Esophagus squamous epithelium (tissue), 5 donors: ENCODE measurements around the gene GPHA2. TPM values are rescaled to one million over a fixed set of nuclear protein-coding genes. Genes with fewer than 3 reads are reported as not detected.
A peak's percentile ranks its signal among the peaks of the same experiment; 100 is the strongest.

Source experiments
- DNase-seq: peaks from one replicate; lab custom pipeline; 2025; lab: John Stamatoyannopoulos, UW
- H3K27ac ChIP-seq, 4 donors: fragments of 200-600 bp; sonication (generic); one replicate each; pipeline ENCODE4 v1.5.1; 2016 to 2019; ENCODE audit warnings: mild to moderate bottlenecking in 1 of 4
- H3K27me3 ChIP-seq, 4 donors: fragments of 200-600 bp; sonication (generic); 1 replicate in 3 of 4; 2 replicates in 1 of 4; pipeline versions ENCODE4 v1.5.1 to v1.6.0; 2017 to 2021; ENCODE audit warnings: antibody characterized with exemption in 1 of 4
- H3K36me3 ChIP-seq, 3 donors: fragments of 200-600 bp; sonication (generic); one replicate each; pipeline ENCODE4 v1.5.1; 2016 to 2019
- H3K4me1 ChIP-seq, 3 donors: fragments of 200-600 bp; sonication (generic); one replicate each; pipeline ENCODE4 v1.5.1; 2017 to 2019
- H3K4me3 ChIP-seq, 4 donors: fragments of 200-600 bp; sonication (generic); 1 replicate in 3 of 4; 2 replicates in 1 of 4; pipeline ENCODE4 v1.5.1; 2016 to 2019; ENCODE audit warnings: mild to moderate bottlenecking in 2 of 4, moderate library complexity in 1 of 4
- H3K9me3 ChIP-seq, 3 donors: fragments of 200-600 bp; sonication (generic); one replicate each; pipeline ENCODE4 v1.5.1; 2016 to 2019
- POLR2A ChIP-seq, 4 donors: fragments of 450-650 bp; IDR thresholded peaks; one replicate each; pipeline ENCODE4 v1.6.1; 2017; ENCODE audit warnings: antibody characterized with exemption in 4 of 4, mild to moderate bottlenecking in 4 of 4, moderate library complexity in 3 of 4
- WGBS, 2 donors: methylation state at CpG; one replicate each; pipeline ENCODE4 v1.1.5; 2018; 5-methylcytosine and 5-hydroxymethylcytosine counted together
- intact Hi-C: fragments of 100-400 bp; cut with DNase I; formaldehyde crosslinking; loops from one replicate; pipeline ENCODE4 v1.15.0; 2022
- total RNA-seq, 4 donors: library from RNA; depleted of rRNA; stranded (reverse); fragments of >200 nt; gene quantifications; one replicate each; pipeline ENCODE4 v1.1.0, GENCODE V29; 2016
- TF ChIP-seq, protein P1 (sequence below), 6 experiments: fragments of 450-650 bp in 4 of 6; fragments of 200-600 bp in 2 of 6; sonication (generic) in 2 of 6; IDR thresholded peaks; one replicate each; pipeline ENCODE4 v1.5.1; 2016 to 2019; ENCODE audit warnings: antibody characterized with exemption in 6 of 6, mild to moderate bottlenecking in 4 of 6, moderate library complexity in 4 of 6
- donor health status: DM: yes; HTN: yes; CAD: no.

The GPHA2 gene
- total RNA-seq, 4 donors from 2014 or later, result not detected

DNA sequence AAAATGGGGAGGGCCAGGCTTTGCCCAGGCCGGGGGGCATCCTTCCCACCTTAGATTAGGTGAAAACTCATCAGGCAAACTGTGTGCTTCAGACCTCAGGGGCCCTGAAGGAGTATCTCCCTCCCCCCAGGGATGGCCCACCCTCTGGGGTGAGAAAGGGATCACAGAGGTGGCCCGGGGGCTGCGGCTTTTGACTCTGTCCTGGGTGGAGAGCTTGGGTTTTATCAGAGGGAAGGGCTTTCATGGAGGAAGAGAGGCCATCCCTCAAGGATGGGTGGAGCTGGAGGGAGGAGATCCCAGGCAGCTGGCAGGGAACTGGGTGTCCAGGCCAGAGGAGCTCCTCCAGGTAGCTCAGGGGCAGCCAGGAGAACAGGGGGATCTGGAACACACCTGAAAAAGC lies 14.3 kb downstream of the GPHA2 start:
- H3K9me3 ChIP-seq, result no peaks in the 10 kb centered on the region
- intact Hi-C loops, result no loop called here
- no peaks in the 10 kb centered on the region for H3K27me3 ChIP-seq
- 54 to 70% methylated on average over 2 of the region's 3 CpGs for WGBS, 2 donors
- TF ChIP-seq POLR2A (IDR thresholded peaks at IDR 0.05), result no peak
- TF ChIP-seq, protein P1, sequence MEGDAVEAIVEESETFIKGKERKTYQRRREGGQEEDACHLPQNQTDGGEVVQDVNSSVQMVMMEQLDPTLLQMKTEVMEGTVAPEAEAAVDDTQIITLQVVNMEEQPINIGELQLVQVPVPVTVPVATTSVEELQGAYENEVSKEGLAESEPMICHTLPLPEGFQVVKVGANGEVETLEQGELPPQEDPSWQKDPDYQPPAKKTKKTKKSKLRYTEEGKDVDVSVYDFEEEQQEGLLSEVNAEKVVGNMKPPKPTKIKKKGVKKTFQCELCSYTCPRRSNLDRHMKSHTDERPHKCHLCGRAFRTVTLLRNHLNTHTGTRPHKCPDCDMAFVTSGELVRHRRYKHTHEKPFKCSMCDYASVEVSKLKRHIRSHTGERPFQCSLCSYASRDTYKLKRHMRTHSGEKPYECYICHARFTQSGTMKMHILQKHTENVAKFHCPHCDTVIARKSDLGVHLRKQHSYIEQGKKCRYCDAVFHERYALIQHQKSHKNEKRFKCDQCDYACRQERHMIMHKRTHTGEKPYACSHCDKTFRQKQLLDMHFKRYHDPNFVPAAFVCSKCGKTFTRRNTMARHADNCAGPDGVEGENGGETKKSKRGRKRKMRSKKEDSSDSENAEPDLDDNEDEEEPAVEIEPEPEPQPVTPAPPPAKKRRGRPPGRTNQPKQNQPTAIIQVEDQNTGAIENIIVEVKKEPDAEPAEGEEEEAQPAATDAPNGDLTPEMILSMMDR (IDR thresholded peaks at IDR 0.05), result no peak
- DNase-seq, result no peak
- peaks cover 26 to 47% (median 29%) of the 10 kb centered on the region in 3 donors for H3K4me1 ChIP-seq
- no peak overlapping the region for H3K4me3 ChIP-seq
- H3K27ac ChIP-seq, result no peak overlapping the region
- peaks cover 0 to 3% (median 0%) of the 10 kb centered on the region in 3 donors for H3K36me3 ChIP-seq

DNA sequence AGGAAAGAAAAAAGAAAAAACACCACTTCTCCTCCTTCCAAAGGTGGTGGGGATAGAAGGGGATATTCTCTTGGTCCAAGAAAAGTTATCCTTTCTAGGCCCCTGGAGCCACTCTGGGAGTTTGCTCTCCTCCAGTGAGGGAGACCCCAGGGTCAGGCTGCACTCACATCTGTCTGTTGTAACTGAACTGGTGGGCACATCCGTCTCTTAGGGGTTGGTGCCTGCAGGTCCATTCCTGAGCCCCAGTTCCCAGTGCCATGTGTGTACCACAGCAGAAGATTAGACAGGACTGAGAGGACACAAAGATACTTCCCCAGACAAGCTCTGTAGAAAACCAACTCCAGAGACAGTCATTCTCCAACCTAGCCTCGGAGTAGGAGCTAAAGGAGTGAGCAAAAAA lies 15.6 kb downstream of the GPHA2 start:
- 68 to 69% methylated on average over 2 of the region's 2 CpGs for WGBS, 2 donors
- no peak for DNase-seq
- intact Hi-C loops, result no loop called here
- TF ChIP-seq, protein P1 (IDR thresholded peaks at IDR 0.05), result no peak
- no peak for TF ChIP-seq POLR2A (IDR thresholded peaks at IDR 0.05)
- no peaks in the 10 kb centered on the region for H3K36me3 ChIP-seq
- peaks cover 26 to 47% (median 30%) of the 10 kb centered on the region in 3 donors for H3K4me1 ChIP-seq
- H3K9me3 ChIP-seq, result no peaks in the 10 kb centered on the region
- H3K27me3 ChIP-seq, result no peaks in the 10 kb centered on the region
- no peak overlapping the region for H3K27ac ChIP-seq
- H3K4me3 ChIP-seq, result no peak overlapping the region

DNA sequence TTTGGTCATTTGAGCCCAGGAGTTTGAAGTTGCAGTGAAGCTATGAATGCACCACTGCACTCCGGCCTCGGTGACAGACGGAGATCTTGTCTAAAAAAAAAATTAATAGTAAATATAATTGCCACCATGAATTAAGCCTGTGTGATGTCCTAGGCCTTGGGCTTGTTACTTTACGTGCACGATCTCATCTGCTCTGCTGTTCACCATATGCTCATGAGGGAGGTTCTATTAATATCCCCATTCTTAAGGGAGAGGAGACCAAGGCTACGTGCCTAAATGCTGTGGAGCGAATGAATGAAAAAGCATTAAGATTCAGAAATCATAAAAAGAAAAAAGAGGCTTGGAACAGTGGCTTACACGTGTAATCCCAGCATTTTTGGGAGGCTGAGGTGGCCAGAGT lies 16.1 kb downstream of the GPHA2 start:
- no peaks in the 10 kb centered on the region for H3K9me3 ChIP-seq
- WGBS, 2 donors, result 82 to 86% methylated on average over 8 of the region's 8 CpGs
- no peaks in the 10 kb centered on the region for H3K27me3 ChIP-seq
- no peak for DNase-seq
- H3K4me1 ChIP-seq, result peaks cover 26 to 45% (median 28%) of the 10 kb centered on the region in 3 donors
- no peak overlapping the region for H3K27ac ChIP-seq
- no peak overlapping the region for H3K4me3 ChIP-seq
- intact Hi-C loops, result no loop called here
- TF ChIP-seq POLR2A (IDR thresholded peaks at IDR 0.05), result no peak
- TF ChIP-seq, protein P1 (IDR thresholded peaks at IDR 0.05), result no peak
- peaks cover 0 to 3% (median 0%) of the 10 kb centered on the region in 3 donors for H3K36me3 ChIP-seq

DNA sequence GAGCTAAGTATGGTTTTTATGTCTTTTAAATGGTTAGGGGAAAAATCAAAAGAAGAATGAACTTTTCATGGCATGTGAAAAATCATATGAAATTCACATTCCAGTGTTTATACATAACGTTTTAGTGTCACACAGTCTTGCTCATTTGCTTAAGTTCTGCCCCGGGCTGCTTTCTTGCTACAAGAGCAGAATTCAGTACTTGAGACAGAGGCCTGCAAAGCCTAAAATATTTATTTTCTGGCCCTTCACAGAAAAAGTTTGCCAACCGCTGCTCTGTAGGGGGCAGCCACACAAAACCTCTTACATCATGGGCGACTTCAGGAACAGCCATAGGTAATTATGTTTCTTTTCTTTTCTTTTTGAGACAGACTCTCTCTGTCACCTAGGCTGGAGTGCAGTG lies 17.7 kb downstream of the GPHA2 start:
- H3K4me1 ChIP-seq, result peaks cover 21 to 33% (median 22%) of the 10 kb centered on the region in 3 donors
- no peak for DNase-seq
- H3K9me3 ChIP-seq, result no peaks in the 10 kb centered on the region
- peak overlapping the region in 3 of 4 donors; percentile 82 to 94 (median 92) for H3K4me3 ChIP-seq
- H3K36me3 ChIP-seq, result peaks cover 12 to 19% (median 12%) of the 10 kb centered on the region in 3 donors
- H3K27ac ChIP-seq, result peak overlapping the region; percentile 72 to 94 (median 88)
- 7 to 16% methylated on average over 4 of the region's 4 CpGs for WGBS, 2 donors
- TF ChIP-seq, protein P1 (IDR thresholded peaks at IDR 0.05), result no peak
- no peaks in the 10 kb centered on the region for H3K27me3 ChIP-seq
- intact Hi-C loops, result no loop called here

DNA sequence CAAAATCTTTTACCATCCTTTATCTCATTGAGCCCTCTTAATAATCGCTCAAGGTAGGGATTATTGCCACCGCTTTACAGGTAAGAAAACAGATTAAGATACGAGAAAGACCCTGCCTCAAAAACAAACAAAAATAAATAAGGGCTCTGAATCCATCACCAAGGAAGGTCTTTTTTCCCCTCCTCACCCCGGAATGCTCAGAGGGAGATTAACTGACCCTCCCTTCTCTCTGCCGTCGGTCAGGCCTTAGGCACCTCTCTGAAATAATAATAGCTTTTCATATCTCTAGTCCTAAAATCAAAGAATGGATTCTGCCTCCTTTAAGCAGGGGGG lies 18.1 kb downstream of the GPHA2 start:
- peaks cover 21 to 33% (median 22%) of the 10 kb centered on the region in 3 donors for H3K4me1 ChIP-seq
- H3K27me3 ChIP-seq, result no peaks in the 10 kb centered on the region
- no peak for TF ChIP-seq POLR2A (IDR thresholded peaks at IDR 0.05)
- TF ChIP-seq, protein P1 (IDR thresholded peaks at IDR 0.05), result no peak
- H3K4me3 ChIP-seq, result peak overlapping the region; percentile 23 to 94 (median 87)
- peak overlapping the region; percentile 72 to 94 (median 88) for H3K27ac ChIP-seq
- 9 to 10% methylated on average over 6 of the region's 6 CpGs for WGBS, 2 donors
- intact Hi-C loops, result no loop called here
- H3K9me3 ChIP-seq, result no peaks in the 10 kb centered on the region
- peaks cover 12 to 23% (median 13%) of the 10 kb centered on the region in 3 donors for H3K36me3 ChIP-seq
- DNase-seq, result no peak
